ENCODE measurements around the gene SLC30A10.

DNA sequence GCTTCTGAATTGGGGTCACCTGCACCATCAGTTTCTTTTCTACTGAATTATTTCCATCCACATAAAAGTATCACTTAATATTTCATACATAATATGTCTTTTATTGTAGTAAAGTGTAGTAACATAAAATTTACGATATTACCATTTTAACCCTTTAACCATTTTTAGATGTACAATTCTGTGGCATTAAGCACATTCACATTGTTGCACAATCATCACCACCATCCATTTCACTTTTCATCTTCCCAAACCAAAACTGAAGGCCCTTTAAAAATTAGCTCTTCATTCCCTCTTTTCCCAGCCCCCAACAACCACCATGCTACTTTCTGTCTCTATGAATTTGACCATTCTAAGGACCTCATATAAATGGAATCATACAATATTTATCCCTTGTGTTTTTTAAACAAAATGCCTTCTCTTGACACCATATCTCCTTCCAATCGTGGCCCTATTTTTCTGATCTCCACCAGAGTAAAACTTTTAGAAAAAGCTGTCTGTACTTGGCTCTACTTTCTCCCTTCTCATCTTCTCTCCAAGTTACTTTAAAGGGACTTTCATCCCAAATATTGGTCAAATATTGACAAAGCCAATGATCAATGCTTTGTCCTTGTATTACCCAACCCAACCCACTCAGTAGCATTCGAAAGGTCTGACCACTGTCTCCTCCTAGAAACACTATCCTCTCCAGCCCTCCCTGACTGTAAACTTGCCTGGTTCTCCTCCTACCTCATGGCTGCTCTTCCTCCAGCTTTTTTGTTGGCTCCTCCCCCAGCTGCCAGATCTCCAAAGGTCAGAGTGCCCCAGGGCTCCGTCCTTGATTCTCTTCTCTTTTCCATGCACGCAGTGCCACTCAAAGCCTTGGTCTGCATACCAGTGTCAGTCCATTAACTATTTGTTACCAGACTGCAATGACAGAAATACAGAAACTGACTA is 44.7 kb downstream of the SLC30A10 start:
- TF ChIP-seq, protein P1, sequence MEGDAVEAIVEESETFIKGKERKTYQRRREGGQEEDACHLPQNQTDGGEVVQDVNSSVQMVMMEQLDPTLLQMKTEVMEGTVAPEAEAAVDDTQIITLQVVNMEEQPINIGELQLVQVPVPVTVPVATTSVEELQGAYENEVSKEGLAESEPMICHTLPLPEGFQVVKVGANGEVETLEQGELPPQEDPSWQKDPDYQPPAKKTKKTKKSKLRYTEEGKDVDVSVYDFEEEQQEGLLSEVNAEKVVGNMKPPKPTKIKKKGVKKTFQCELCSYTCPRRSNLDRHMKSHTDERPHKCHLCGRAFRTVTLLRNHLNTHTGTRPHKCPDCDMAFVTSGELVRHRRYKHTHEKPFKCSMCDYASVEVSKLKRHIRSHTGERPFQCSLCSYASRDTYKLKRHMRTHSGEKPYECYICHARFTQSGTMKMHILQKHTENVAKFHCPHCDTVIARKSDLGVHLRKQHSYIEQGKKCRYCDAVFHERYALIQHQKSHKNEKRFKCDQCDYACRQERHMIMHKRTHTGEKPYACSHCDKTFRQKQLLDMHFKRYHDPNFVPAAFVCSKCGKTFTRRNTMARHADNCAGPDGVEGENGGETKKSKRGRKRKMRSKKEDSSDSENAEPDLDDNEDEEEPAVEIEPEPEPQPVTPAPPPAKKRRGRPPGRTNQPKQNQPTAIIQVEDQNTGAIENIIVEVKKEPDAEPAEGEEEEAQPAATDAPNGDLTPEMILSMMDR (IDR thresholded peaks at IDR 0.05), result no peak
- no peak for TF ChIP-seq EZH2 (IDR thresholded peaks at IDR 0.05; ENCODE audit: borderline replicate concordance, insufficient read depth, low read depth, low read length, poor library complexity, severe bottlenecking)
